Natural killer cell (primary cell): ENCODE measurements around the gene FTO. TPM values are rescaled to one million over a fixed set of nuclear protein-coding genes. Genes with fewer than 3 reads are reported as not detected.

ENCODE experiments used
- ATAC-seq, 3 donors: fragments of 150-1000 bp in 2 of 3; fragments of 200-7000 bp in 1 of 3; cut with Tn5 transposase; 1 replicate in 1 of 3; 2 replicates in 2 of 3; pipeline ENCODE4 v1.10.0; 2021; ENCODE audit warnings: mild to moderate bottlenecking in 2 of 3, moderate library complexity in 2 of 3
- DNase-seq, 2 donors: peaks; one replicate each; pipeline versions ENCODE4 v3.0.0 to v3.0.0-alpha.2; 2013 to 2021; ENCODE audit warnings: mixed read lengths in 1 of 2
- H3K27ac ChIP-seq: one replicate; pipeline ENCODE4 v1.5.1; 2013; ENCODE audit warnings: mild to moderate bottlenecking, low read length
- H3K27me3 ChIP-seq: one replicate; pipeline ENCODE4 v1.6.1; 2013; ENCODE audit warnings: low read length; ENCODE audit not compliant: control insufficient read depth, insufficient read depth
- H3K36me3 ChIP-seq: one replicate; pipeline ENCODE4 v1.6.1; 2013; ENCODE audit warnings: low read length; ENCODE audit not compliant: control insufficient read depth, insufficient read depth
- H3K4me1 ChIP-seq: one replicate; pipeline ENCODE4 v1.6.1; 2013; ENCODE audit warnings: low read length; ENCODE audit not compliant: control insufficient read depth, insufficient read depth
- H3K4me3 ChIP-seq: one replicate; pipeline ENCODE4 v1.5.1; 2013; ENCODE audit warnings: low read length
- H3K9me3 ChIP-seq: one replicate; pipeline ENCODE4 v1.6.1; 2013; ENCODE audit warnings: low read length; ENCODE audit not compliant: control insufficient read depth, insufficient read depth
- H3K27ac Mint-ChIP-seq, 2 donors: one replicate each; pipeline ENCODE4 v1.8.0; 2022; ENCODE audit warnings: mild to moderate bottlenecking in 2 of 2, mixed read lengths in 2 of 2, moderate library complexity in 1 of 2
- H3K27me3 Mint-ChIP-seq, 2 donors: one replicate each; pipeline ENCODE4 v1.8.0; 2022; ENCODE audit warnings: low read depth in 2 of 2, mixed read lengths in 2 of 2
- H3K36me3 Mint-ChIP-seq: one replicate; pipeline ENCODE4 v1.8.0; 2022; ENCODE audit warnings: mixed read lengths
- H3K4me1 Mint-ChIP-seq, 2 donors: one replicate each; pipeline ENCODE4 v1.8.0; 2022; ENCODE audit warnings: mixed read lengths in 2 of 2
- H3K4me3 Mint-ChIP-seq: one replicate; pipeline ENCODE4 v1.8.0; 2022; ENCODE audit warnings: mild to moderate bottlenecking, moderate library complexity, mixed read lengths
- H3K9me3 Mint-ChIP-seq, 2 donors: one replicate each; pipeline ENCODE4 v1.8.0; 2022; ENCODE audit warnings: mixed read lengths in 2 of 2
- CTCF ChIP-seq: fragments of 200-600 bp; IDR thresholded peaks from one replicate; pipeline ENCODE4 v1.8.0; 2022; ENCODE audit warnings: antibody characterized with exemption
- WGBS: methylation state at CpG from one replicate; pipeline ENCODE4 v1.1.7; 2013; ENCODE audit warnings: missing lambda C conversion rate; ENCODE audit not compliant: insufficient coverage; 5-methylcytosine and 5-hydroxymethylcytosine counted together
- intact Hi-C: fragments of 100-400 bp; cut with micrococcal nuclease; formaldehyde crosslinking; loops from one replicate; pipeline ENCODE4 v1.14.2; 2022
- total RNA-seq, 4 donors: library from RNA; stranded (reverse); fragments of 120-200 nt in 1 of 4; gene quantifications; one replicate each; pipeline versions ENCODE4 v1.2.3 to v1.2.4, GENCODE V29; 2013 to 2022

Gene FTO
- total RNA-seq, 3 donors from 2014 or later (not counting 1 experiment from before 2014, with no cell fraction given) = 55.4 to 70.5 (median 55.4) TPM

GRCh38 chr16:53955221-53955875 lies 251.4 kb downstream of the FTO start:
- Mint-ChIP-seq H3K36me3 (no peaks in the 10 kb centered on the region), H3K9me3 (no peaks in the 10 kb centered on the region), H3K27ac (no peak overlapping the region), H3K27me3 (no peaks in the 10 kb centered on the region), H3K4me3 (no peak overlapping the region), H3K4me1 (peaks cover 17 to 22% of the 10 kb centered on the region in 2 donors)
- intact Hi-C loops = no loop called here
- no peak for DNase-seq
- H3K27ac ChIP-seq = no peak overlapping the region
- no peak for ATAC-seq
- no peaks in the 10 kb centered on the region for H3K27me3 ChIP-seq
- peaks cover 7% of the 10 kb centered on the region for H3K4me1 ChIP-seq
- H3K4me3 ChIP-seq = no peak overlapping the region
- H3K36me3 ChIP-seq = no peaks in the 10 kb centered on the region
- 100% methylated on average over 1 of the region's 2 CpGs for WGBS
- H3K9me3 ChIP-seq = no peaks in the 10 kb centered on the region
- TF ChIP-seq CTCF = no peak

- no peak overlapping the region for H3K27ac ChIP-seq
- Mint-ChIP-seq H3K36me3 (no peaks in the 10 kb centered on the region), H3K27me3 (no peaks in the 10 kb centered on the region), H3K4me3 (no peak overlapping the region), H3K27ac (no peak overlapping the region), H3K4me1 (peaks cover 14 to 15% of the 10 kb centered on the region in 2 donors), H3K9me3 (no peaks in the 10 kb centered on the region)
- no peaks in the 10 kb centered on the region for H3K27me3 ChIP-seq
- no peaks in the 10 kb centered on the region for H3K9me3 ChIP-seq
- DNase-seq (no peak), ATAC-seq (no peak)
- no peaks in the 10 kb centered on the region for H3K36me3 ChIP-seq
- intact Hi-C loops = no loop called here
- no peak overlapping the region for H3K4me3 ChIP-seq
- H3K4me1 ChIP-seq = no peaks in the 10 kb centered on the region
- TF ChIP-seq CTCF = no peak
- WGBS = 94% methylated on average over 10 of the region's 10 CpGs
Observed at GRCh38 chr16:53958341-53958880, 254.5 kb downstream of the FTO start.

GRCh38 chr16:53960050-53960812 lies 256.3 kb downstream of the FTO start:
- Mint-ChIP-seq H3K4me1 (peaks cover 6 to 11% of the 10 kb centered on the region in 2 donors), H3K27ac (peak overlapping the region in 1 of 2 donors; percentile 52), H3K4me3 (no peak overlapping the region), H3K36me3 (no peaks in the 10 kb centered on the region), H3K9me3 (no peaks in the 10 kb centered on the region), H3K27me3 (no peaks in the 10 kb centered on the region)
- no peaks in the 10 kb centered on the region for H3K9me3 ChIP-seq
- H3K27me3 ChIP-seq = no peaks in the 10 kb centered on the region
- H3K27ac ChIP-seq = no peak overlapping the region
- no peak overlapping the region for H3K4me3 ChIP-seq
- DNase-seq (no peak), ATAC-seq (no peak)
- no peaks in the 10 kb centered on the region for H3K4me1 ChIP-seq
- H3K36me3 ChIP-seq = no peaks in the 10 kb centered on the region
- intact Hi-C loops = no loop called here
- no peak for TF ChIP-seq CTCF
- 91% methylated on average over 7 of the region's 7 CpGs for WGBS
